Liver (tissue), 3 donors: ENCODE data around the gene OSTF1.

Experiments
- FOXA1 ChIP-seq: IDR thresholded peaks from 2 replicates; pipeline ENCODE4 v1.6.1; 2016; ENCODE audit warnings: antibody characterized with exemption
- GABPA ChIP-seq, 2 donors: IDR thresholded peaks in 1 of 2; conservative IDR thresholded peaks in 1 of 2; 2 replicates each; pipeline ENCODE4 v1.6.1; 2016; ENCODE audit warnings: antibody characterized with exemption in 2 of 2, mild to moderate bottlenecking in 1 of 2, moderate library complexity in 1 of 2
- HNF4G ChIP-seq: IDR thresholded peaks from 2 replicates; pipeline ENCODE4 v1.6.1; 2016; ENCODE audit warnings: antibody characterized with exemption
- JUND ChIP-seq, 2 donors: IDR thresholded peaks; 2 replicates each; pipeline ENCODE4 v1.6.1; 2016; ENCODE audit warnings: antibody characterized with exemption in 2 of 2
- RAD21 ChIP-seq, 2 donors: IDR thresholded peaks; 2 replicates each; pipeline ENCODE4 v1.6.1; 2016; ENCODE audit warnings: antibody characterized with exemption in 2 of 2, mild to moderate bottlenecking in 2 of 2
- REST ChIP-seq: IDR thresholded peaks from 2 replicates; pipeline ENCODE4 v1.6.1; 2016; ENCODE audit warnings: antibody characterized with exemption, mild to moderate bottlenecking
- RXRA ChIP-seq, 2 donors: IDR thresholded peaks; 2 replicates each; pipeline ENCODE4 v1.6.1; 2017 to 2018; ENCODE audit warnings: antibody characterized with exemption in 2 of 2, mild to moderate bottlenecking in 1 of 2
- SP1 ChIP-seq: IDR thresholded peaks from 2 replicates; pipeline ENCODE4 v1.6.1; 2018; ENCODE audit warnings: antibody characterized with exemption, mild to moderate bottlenecking
- TAF1 ChIP-seq: conservative IDR thresholded peaks from 2 replicates; pipeline ENCODE4 v1.6.1; 2016; ENCODE audit warnings: antibody characterized with exemption, mild to moderate bottlenecking
- YY1 ChIP-seq: IDR thresholded peaks from 2 replicates; pipeline ENCODE4 v1.6.1; 2016; ENCODE audit warnings: antibody characterized with exemption, mild to moderate bottlenecking
- ZBTB33 ChIP-seq: IDR thresholded peaks from 2 replicates; pipeline ENCODE4 v1.6.1; 2016; ENCODE audit warnings: antibody characterized with exemption
- TF ChIP-seq, protein P1 (sequence below): fragments of 150-350 bp; IDR thresholded peaks from 2 replicates; pipeline ENCODE4 v1.5.1; 2017; ENCODE audit warnings: improper control_type of control experiment, low read depth, low read length; ENCODE audit not compliant: missing input control
- TF ChIP-seq, protein P2 (sequence below): IDR thresholded peaks from 2 replicates; pipeline ENCODE4 v1.6.1; 2016; ENCODE audit warnings: antibody characterized with exemption
- donor health status: healthy.
- donor health status: healthy.

- TF ChIP-seq, protein P1, sequence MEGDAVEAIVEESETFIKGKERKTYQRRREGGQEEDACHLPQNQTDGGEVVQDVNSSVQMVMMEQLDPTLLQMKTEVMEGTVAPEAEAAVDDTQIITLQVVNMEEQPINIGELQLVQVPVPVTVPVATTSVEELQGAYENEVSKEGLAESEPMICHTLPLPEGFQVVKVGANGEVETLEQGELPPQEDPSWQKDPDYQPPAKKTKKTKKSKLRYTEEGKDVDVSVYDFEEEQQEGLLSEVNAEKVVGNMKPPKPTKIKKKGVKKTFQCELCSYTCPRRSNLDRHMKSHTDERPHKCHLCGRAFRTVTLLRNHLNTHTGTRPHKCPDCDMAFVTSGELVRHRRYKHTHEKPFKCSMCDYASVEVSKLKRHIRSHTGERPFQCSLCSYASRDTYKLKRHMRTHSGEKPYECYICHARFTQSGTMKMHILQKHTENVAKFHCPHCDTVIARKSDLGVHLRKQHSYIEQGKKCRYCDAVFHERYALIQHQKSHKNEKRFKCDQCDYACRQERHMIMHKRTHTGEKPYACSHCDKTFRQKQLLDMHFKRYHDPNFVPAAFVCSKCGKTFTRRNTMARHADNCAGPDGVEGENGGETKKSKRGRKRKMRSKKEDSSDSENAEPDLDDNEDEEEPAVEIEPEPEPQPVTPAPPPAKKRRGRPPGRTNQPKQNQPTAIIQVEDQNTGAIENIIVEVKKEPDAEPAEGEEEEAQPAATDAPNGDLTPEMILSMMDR: no peak
- TF ChIP-seq YY1 (no peak), FOXA1 (no peak), JUND (IDR thresholded peaks at IDR 0.05) (no peak), GABPA (IDR thresholded peaks at IDR 0.05 in 1 of 2, conservative IDR thresholded peaks at IDR 0.05 in 1 of 2) (no peak), RAD21 (IDR thresholded peaks at IDR 0.05) (no peak), RXRA (IDR thresholded peaks at IDR 0.05) (no peak), SP1 (no peak), REST (no peak), TAF1 (no peak), HNF4G (no peak), ZBTB33 (no peak)
- TF ChIP-seq, protein P2, sequence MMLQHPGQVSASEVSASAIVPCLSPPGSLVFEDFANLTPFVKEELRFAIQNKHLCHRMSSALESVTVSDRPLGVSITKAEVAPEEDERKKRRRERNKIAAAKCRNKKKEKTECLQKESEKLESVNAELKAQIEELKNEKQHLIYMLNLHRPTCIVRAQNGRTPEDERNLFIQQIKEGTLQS: no peak
Observed at GRCh38 chr9:75102177-75102790, 14.0 kb downstream of the OSTF1 start.
